ENCODE data around the gene TMEM51.

The TMEM51 gene

DNA sequence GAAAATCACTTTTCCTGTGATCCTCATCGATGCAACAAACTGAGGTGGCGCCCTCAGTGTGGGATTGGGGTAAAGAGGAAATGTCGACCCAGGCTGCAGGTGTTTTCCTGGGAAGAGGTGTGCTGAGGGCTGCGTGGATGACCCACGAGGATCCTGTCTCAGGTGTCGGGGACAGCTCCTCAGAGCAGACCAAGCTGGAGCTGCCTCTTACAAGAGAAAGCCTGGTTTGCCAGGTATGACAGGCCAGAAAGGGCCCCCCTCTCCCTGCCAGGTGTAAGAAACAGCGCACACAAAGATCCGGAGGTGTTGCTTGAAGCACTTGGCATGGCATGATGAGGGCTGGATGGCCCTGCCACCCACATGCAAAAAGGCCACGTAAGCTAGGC is 106.1 kb downstream of the TMEM51 start:
- H3K4me3 ChIP-seq (ENCODE audit: low read depth, low read length), result no peak overlapping the region
- no peak for TF ChIP-seq CTCF (IDR thresholded peaks at IDR 0.05; ENCODE audit: borderline replicate concordance, insufficient read depth, low read depth, low read length)

GRCh38 chr1:15260418-15261154 is 107.0 kb downstream of the TMEM51 start:
- TF ChIP-seq CTCF (IDR thresholded peaks at IDR 0.05; ENCODE audit: borderline replicate concordance, insufficient read depth, low read depth, low read length), result no peak
- no peak overlapping the region for H3K4me3 ChIP-seq (ENCODE audit: low read depth, low read length)

- no peak overlapping the region for H3K4me3 ChIP-seq (ENCODE audit: low read depth, low read length)
- no peak for TF ChIP-seq CTCF (IDR thresholded peaks at IDR 0.05; ENCODE audit: borderline replicate concordance, insufficient read depth, low read depth, low read length)
These were observed 107.8 kb downstream of the TMEM51 start for GRCh38 chr1:15261155-15262002.

DNA sequence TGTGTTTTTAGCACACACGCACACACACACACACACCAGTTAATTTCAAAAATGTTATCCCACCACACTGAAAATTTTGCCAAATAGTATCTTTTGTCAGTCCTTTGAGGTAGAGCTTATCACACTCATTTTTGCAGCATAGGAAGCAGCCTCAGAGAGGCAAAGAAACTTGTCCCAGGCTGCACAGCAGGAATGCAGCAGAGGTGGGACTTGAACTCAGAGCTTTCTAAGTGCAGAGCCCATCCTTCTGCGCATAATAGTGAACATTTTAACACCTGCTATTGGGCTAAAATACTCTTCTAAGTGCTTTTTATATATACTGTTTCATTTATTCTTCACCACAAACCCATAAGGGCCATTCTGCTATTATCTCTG is 108.4 kb downstream of the TMEM51 start:
- no peak overlapping the region for H3K4me3 ChIP-seq (ENCODE audit: low read depth, low read length)
- no peak for TF ChIP-seq CTCF (IDR thresholded peaks at IDR 0.05; ENCODE audit: borderline replicate concordance, insufficient read depth, low read depth, low read length)

GRCh38 chr1:15262706-15263105 is 109.2 kb downstream of the TMEM51 start:
- H3K4me3 ChIP-seq (ENCODE audit: low read depth, low read length), result no peak overlapping the region
- TF ChIP-seq CTCF (IDR thresholded peaks at IDR 0.05; ENCODE audit: borderline replicate concordance, insufficient read depth, low read depth, low read length), result no peak

GRCh38 chr1:15264769-15265168 is 111.2 kb downstream of the TMEM51 start:
- TF ChIP-seq CTCF (IDR thresholded peaks at IDR 0.05; ENCODE audit: borderline replicate concordance, insufficient read depth, low read depth, low read length), result no peak
- no peak overlapping the region for H3K4me3 ChIP-seq (ENCODE audit: low read depth, low read length)

All from GM12875 (cell line).